D721Med (cell line): Measurements from ENCODE around the gene ARHGEF11.

Experiments
- DNase-seq: peaks from one replicate; pipeline ENCODE4 v3.0.0; 2011; ENCODE audit warnings: low spot score; ENCODE audit not compliant: insufficient read length
- FAIRE-seq: peaks from 2 replicates; lab custom pipeline; 2011; peaks lifted over from hg19 to GRCh38; lab: Jason Lieb, UNC
- TF ChIP-seq, protein P1 (sequence below): IDR thresholded peaks from 2 replicates; pipeline ENCODE4 v1.5.1; 2012; ENCODE audit warnings: mild to moderate bottlenecking, control low read depth; ENCODE audit not compliant: insufficient read depth; ENCODE audit errors: missing control alignments

ARHGEF11 gene

DNA sequence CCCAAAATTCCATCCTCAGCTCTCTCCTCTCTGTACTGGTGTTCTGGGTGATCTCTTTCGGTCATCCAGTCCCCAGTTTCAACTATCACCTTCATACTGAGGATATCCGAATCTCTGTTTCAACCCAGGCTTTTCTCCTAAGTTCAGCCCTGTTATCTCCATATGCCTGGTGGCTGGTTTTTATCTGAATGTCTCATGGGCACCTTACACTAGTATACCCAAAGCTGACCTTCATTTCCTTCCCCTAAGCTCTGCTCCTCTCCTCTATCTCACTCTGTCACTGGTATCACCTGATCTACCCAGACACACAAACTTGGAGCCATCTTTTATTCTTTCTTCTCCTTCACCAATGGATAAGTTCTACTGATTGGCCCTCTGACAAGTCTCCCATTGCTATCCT lies 72.1 kb downstream of the ARHGEF11 start:
- TF ChIP-seq, protein P1, sequence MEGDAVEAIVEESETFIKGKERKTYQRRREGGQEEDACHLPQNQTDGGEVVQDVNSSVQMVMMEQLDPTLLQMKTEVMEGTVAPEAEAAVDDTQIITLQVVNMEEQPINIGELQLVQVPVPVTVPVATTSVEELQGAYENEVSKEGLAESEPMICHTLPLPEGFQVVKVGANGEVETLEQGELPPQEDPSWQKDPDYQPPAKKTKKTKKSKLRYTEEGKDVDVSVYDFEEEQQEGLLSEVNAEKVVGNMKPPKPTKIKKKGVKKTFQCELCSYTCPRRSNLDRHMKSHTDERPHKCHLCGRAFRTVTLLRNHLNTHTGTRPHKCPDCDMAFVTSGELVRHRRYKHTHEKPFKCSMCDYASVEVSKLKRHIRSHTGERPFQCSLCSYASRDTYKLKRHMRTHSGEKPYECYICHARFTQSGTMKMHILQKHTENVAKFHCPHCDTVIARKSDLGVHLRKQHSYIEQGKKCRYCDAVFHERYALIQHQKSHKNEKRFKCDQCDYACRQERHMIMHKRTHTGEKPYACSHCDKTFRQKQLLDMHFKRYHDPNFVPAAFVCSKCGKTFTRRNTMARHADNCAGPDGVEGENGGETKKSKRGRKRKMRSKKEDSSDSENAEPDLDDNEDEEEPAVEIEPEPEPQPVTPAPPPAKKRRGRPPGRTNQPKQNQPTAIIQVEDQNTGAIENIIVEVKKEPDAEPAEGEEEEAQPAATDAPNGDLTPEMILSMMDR = no peak
- FAIRE-seq = no peak

DNA sequence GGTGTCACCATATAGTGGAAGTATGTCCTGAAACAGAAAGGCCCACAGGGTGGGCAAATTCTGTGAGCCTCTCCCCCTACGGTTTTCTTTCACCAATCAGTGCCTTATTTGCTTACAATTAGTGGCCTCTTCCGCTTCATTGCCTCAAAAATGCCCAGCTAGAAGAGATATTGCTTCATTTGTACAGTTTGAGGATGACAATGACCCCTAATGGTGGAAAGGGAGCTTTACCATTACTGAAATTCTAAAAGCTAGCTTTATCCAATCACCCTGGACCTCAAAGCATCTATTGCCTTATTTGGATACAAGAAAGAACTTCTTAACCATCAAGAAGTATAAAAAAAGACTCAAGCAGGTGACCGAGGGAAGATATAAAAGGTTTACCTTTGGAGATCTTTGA lies 75.5 kb downstream of the ARHGEF11 start:
- FAIRE-seq (no peak), DNase-seq (no peak)
- TF ChIP-seq, protein P1 = peak; percentile 12

More for the DNA sequence above, 72.1 kb downstream of the ARHGEF11 start:
- no peak for DNase-seq

DNA sequence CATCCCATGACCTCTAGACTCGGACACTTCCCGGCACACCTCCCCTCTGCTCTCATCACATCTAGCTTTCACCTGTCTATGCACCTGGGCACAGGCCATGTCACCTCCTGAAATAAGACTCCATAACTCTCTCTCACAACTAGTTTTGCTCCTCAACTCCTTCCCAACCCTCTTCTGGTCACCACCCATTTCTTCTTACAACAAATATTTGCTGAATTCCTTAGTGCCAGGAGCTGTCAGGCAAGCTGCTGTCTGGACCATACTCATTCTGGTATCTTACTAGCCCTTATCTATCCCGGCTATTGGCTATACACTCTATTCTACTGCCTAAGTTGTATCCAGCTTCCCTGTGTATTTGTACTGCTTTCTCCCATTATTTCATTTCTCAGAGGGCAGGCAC lies 76.0 kb downstream of the ARHGEF11 start:
- DNase-seq (no peak), FAIRE-seq (no peak)
- TF ChIP-seq, protein P1 = no peak

DNA sequence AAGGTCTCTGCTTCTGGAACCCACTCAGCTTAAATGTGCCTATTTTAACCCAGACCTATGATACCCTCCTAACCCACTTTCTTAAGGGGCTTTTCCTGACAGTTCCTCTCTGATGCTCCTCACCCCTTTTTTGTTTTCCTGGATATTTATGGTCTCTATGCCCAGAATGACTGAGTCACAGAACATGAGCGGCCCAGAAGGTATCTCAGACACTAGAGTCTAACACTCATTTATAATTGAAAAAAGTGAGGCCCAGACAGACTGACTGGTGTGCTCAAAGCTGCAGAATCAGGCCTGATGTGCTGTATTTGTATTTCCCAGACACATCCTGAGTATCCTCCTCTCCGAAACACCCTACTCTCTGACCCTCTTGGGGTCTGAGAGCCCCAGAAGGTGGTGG lies 81.1 kb downstream of the ARHGEF11 start:
- FAIRE-seq = no peak
- TF ChIP-seq, protein P1 = no peak
- no peak for DNase-seq

DNA sequence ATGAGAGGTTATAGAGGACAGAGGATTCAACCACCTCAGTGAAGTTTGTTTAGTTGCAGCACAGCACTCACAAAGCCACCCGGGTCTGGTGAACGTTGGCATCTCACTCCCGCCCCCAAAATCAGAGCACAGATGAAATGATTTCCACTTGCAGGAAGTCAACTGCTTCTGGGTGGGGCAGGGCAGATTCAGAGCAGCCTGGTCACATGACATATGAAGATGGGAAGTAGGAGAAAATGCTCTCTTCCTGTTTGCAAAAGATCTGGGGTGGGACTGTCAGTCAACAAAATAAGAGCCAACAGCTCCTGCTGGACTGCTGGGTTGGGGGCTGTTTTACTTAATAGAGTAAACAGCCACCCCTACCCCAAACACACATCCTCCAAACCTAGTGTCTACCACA lies 81.9 kb downstream of the ARHGEF11 start:
- FAIRE-seq (no peak), DNase-seq (no peak)
- TF ChIP-seq, protein P1 = no peak

DNA sequence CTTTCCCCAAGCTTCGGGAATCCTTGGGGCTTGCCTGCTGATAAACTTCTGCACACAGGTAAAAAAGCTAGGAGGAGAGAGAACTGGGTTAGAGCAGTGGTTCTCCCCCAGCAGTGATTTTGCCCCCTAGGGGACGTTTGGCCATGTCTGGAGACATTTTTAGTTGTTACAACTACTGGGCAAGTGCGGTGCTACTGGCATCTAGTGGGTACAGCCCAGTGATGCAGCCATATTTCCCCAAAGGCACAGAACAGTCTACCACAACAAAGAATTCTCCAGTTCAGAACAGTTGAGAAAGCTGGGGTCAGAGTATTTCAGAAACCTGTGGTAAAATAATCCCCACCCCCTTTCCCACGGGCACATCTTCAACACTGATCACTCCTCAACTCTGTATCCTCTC lies 83.8 kb downstream of the ARHGEF11 start:
- FAIRE-seq = no peak
- no peak for DNase-seq
- TF ChIP-seq, protein P1 = peak; percentile 48

DNA sequence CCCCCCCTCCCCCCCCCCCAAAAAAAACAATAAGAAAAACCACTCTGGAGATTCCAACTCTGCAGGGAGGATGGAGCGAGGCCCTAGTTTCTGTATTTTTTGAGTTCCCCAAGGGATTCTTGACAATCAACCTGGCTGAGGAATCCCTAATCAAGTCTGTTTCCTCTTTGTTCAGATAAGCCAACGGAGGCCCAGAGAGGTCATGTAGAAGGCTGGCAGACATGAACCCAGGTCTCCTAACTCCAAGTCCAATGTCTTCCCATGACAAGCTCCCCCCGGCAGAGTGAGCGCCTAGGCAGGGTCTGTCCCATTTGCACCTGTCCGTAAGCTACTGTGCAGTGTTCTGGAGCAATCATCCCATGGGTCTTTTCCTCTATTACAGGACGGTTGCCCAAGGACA lies 85.6 kb downstream of the ARHGEF11 start:
- DNase-seq (no peak), FAIRE-seq (no peak)
- TF ChIP-seq, protein P1 = no peak
